ENCODE data around the gene PKDCC. TPM values are rescaled to one million over a fixed set of nuclear protein-coding genes. Genes with fewer than 3 reads are reported as not detected.
"Not testable (repeated sequence)": the region's sequence is repeated elsewhere in the genome, so short reads cannot be mapped to it uniquely, and the experiment has no call there.

PKDCC gene
- total and polyA plus RNA-seq, 3 donors from 2014 or later, result 86.0 to 122 (median 121) TPM

DNA sequence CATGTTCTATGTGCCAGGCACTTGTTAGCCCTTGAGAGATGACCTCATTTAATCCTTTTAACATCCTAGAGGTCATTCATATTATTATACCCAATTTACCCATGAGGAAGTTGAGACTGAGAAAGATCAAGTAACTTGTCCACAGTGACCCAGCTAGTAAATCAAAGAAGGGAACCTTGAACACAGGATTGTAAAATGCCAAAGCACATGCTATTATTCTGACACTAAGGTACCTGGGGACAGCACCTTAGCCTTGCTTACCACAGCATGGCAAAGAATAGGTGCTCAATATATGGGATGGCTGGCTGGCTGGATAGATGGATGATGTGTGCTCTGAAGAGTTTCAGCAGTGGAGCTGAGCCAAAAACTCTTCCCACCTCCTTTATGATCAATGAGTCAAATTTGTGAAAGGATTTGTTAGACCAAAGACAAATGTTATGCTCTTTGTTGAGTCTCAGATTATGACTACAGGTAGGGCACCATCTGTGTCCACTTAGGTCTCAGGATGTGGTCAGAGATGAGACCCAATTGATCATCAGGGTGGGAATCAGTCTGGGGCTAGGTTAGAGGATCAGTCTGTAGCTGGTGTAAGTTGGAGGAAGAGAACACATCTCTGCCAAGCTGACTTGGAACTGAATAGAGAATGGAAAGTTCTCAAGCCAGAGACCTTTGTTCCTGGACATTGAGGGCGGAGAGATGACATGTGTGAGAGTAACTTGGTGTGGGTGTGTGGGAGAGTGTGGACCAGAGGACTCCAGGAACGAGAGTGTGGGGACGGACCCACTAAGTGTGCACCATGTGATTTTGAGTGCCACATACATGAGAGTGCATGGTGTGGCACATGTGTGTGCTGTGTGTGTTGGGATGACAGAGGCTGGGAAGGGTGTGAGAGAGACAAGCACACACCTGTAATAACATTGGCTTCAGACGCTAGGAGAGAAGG lies 16.3 kb upstream of the PKDCC start:
- H3K4me3 ChIP-seq, result no peak overlapping the region
- H3K9me3 ChIP-seq, result no peaks in the 10 kb centered on the region
- intact Hi-C loops (cut with DNase I; ENCODE audit: low total_unique reads), result no loop called here
- H3K36me3 ChIP-seq (ENCODE audit: low read depth, missing control alignments), result no peaks in the 10 kb centered on the region
- no peaks in the 10 kb centered on the region for H3K27me3 ChIP-seq
- no peak for DNase-seq
- peaks cover 14% of the 10 kb centered on the region for H3K4me1 ChIP-seq
- H3K27ac ChIP-seq, result no peak overlapping the region
- TF ChIP-seq, protein P1, sequence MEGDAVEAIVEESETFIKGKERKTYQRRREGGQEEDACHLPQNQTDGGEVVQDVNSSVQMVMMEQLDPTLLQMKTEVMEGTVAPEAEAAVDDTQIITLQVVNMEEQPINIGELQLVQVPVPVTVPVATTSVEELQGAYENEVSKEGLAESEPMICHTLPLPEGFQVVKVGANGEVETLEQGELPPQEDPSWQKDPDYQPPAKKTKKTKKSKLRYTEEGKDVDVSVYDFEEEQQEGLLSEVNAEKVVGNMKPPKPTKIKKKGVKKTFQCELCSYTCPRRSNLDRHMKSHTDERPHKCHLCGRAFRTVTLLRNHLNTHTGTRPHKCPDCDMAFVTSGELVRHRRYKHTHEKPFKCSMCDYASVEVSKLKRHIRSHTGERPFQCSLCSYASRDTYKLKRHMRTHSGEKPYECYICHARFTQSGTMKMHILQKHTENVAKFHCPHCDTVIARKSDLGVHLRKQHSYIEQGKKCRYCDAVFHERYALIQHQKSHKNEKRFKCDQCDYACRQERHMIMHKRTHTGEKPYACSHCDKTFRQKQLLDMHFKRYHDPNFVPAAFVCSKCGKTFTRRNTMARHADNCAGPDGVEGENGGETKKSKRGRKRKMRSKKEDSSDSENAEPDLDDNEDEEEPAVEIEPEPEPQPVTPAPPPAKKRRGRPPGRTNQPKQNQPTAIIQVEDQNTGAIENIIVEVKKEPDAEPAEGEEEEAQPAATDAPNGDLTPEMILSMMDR (IDR thresholded peaks at IDR 0.05), result no peak
- no peak for TF ChIP-seq POLR2A (IDR thresholded peaks at IDR 0.05)
- 34 to 42% methylated on average over 4 of the region's 4 CpGs for WGBS, 2 donors

- intact Hi-C loops (cut with DNase I; ENCODE audit: low total_unique reads), result no loop called here
- H3K4me1 ChIP-seq, result peaks cover 13% of the 10 kb centered on the region
- no peaks in the 10 kb centered on the region for H3K9me3 ChIP-seq
- H3K27me3 ChIP-seq, result no peaks in the 10 kb centered on the region
- H3K27ac ChIP-seq, result no peak overlapping the region
- TF ChIP-seq POLR2A (IDR thresholded peaks at IDR 0.05), result no peak
- DNase-seq, result no peak
- 44 to 49% methylated on average over 6 of the region's 6 CpGs for WGBS, 2 donors
- no peak overlapping the region for H3K4me3 ChIP-seq
- no peaks in the 10 kb centered on the region for H3K36me3 ChIP-seq (ENCODE audit: low read depth, missing control alignments)
Observed at GRCh38 chr2:42032224-42032620, 15.6 kb upstream of the PKDCC start.

GRCh38 chr2:42032745-42033144 lies 15.1 kb upstream of the PKDCC start:
- intact Hi-C loops (cut with DNase I; ENCODE audit: low total_unique reads), result no loop called here
- Histone ChIP-seq H3K36me3 (ENCODE audit: low read depth, missing control alignments) (no peaks in the 10 kb centered on the region), H3K4me1 (peaks cover 13% of the 10 kb centered on the region), H3K9me3 (no peaks in the 10 kb centered on the region), H3K27ac (no peak overlapping the region), H3K27me3 (no peaks in the 10 kb centered on the region), H3K4me3 (no peak overlapping the region)
- DNase-seq, result no peak
- no peak for TF ChIP-seq POLR2A (IDR thresholded peaks at IDR 0.05)
- TF ChIP-seq, protein P1 (IDR thresholded peaks at IDR 0.05), result no peak
- 58 to 71% methylated on average over 11 of the region's 11 CpGs for WGBS, 2 donors

- H3K36me3 ChIP-seq (ENCODE audit: low read depth, missing control alignments); DNase-seq; H3K9me3 ChIP-seq; H3K27me3 ChIP-seq; H3K4me1 ChIP-seq; H3K27ac ChIP-seq; H3K4me3 ChIP-seq; intact Hi-C loops (cut with DNase I; ENCODE audit: low total_unique reads): not testable (repeated sequence)
- WGBS, 2 donors, result 76 to 78% methylated on average over 6 of the region's 6 CpGs
Observed at GRCh38 chr2:42034096-42034495, 13.7 kb upstream of the PKDCC start.

- intact Hi-C loops (cut with DNase I; ENCODE audit: low total_unique reads), result no loop called here
Observed at GRCh38 chr2:42035241-42035640, 12.6 kb upstream of the PKDCC start.

More at GRCh38 chr2:42035241-42035640, 12.6 kb upstream of the PKDCC start:
- no peaks in the 10 kb centered on the region for H3K4me1 ChIP-seq
- 65 to 86% methylated on average over 5 of the region's 5 CpGs for whole genome bisulfite sequencing, 2 donors
- no peaks in the 10 kb centered on the region for H3K9me3 ChIP-seq
- H3K27ac ChIP-seq, result no peak overlapping the region
- H3K27me3 ChIP-seq, result no peaks in the 10 kb centered on the region
- TF ChIP-seq, protein P1 (IDR thresholded peaks at IDR 0.05), result no peak
- no peak for TF ChIP-seq POLR2A (IDR thresholded peaks at IDR 0.05)
- no peak overlapping the region for H3K4me3 ChIP-seq
- no peak for DNase-seq
- H3K36me3 ChIP-seq (ENCODE audit: low read depth, missing control alignments), result no peaks in the 10 kb centered on the region

Measured in testis (tissue), 3 donors.